ENCODE data around the gene IL15RA. TPM values are rescaled to one million over a fixed set of nuclear protein-coding genes. Genes with fewer than 3 reads are reported as not detected.

Gene IL15RA
- total RNA-seq, 3 donors from 2014 or later (not counting 1 experiment from before 2014, with no cell fraction given), result 10.7 to 11.8 (median 11.3) TPM

GRCh38 chr10:5968037-5968680, 9.2 kb downstream of the IL15RA start:
- no peaks in the 10 kb centered on the region for H3K36me3 Mint-ChIP-seq
- H3K9me3 Mint-ChIP-seq, result no peaks in the 10 kb centered on the region
- intact Hi-C loops (cut with micrococcal nuclease), result no loop called here
- Histone ChIP-seq H3K9me3 (ENCODE audit: control insufficient read depth, insufficient read depth, low read length) (no peaks in the 10 kb centered on the region), H3K27ac (ENCODE audit: low read length) (no peak overlapping the region), H3K27me3 (ENCODE audit: control insufficient read depth, insufficient read depth, low read length) (no peaks in the 10 kb centered on the region), H3K4me3 (ENCODE audit: low read length) (no peak overlapping the region), H3K36me3 (ENCODE audit: control insufficient read depth, insufficient read depth, low read length) (no peaks in the 10 kb centered on the region), H3K4me1 (ENCODE audit: control insufficient read depth, insufficient read depth, low read length) (peaks cover 8% of the 10 kb centered on the region)
- H3K4me3 Mint-ChIP-seq, result no peak overlapping the region
- no peak for DNase-seq
- TF ChIP-seq, protein P1, sequence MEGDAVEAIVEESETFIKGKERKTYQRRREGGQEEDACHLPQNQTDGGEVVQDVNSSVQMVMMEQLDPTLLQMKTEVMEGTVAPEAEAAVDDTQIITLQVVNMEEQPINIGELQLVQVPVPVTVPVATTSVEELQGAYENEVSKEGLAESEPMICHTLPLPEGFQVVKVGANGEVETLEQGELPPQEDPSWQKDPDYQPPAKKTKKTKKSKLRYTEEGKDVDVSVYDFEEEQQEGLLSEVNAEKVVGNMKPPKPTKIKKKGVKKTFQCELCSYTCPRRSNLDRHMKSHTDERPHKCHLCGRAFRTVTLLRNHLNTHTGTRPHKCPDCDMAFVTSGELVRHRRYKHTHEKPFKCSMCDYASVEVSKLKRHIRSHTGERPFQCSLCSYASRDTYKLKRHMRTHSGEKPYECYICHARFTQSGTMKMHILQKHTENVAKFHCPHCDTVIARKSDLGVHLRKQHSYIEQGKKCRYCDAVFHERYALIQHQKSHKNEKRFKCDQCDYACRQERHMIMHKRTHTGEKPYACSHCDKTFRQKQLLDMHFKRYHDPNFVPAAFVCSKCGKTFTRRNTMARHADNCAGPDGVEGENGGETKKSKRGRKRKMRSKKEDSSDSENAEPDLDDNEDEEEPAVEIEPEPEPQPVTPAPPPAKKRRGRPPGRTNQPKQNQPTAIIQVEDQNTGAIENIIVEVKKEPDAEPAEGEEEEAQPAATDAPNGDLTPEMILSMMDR (IDR thresholded peaks at IDR 0.05), result no peak
- 96% methylated on average over 5 of the region's 5 CpGs for WGBS (ENCODE audit: insufficient coverage)
- no peak for ATAC-seq
- no peaks in the 10 kb centered on the region for H3K27me3 Mint-ChIP-seq (ENCODE audit: low read depth in 2 of 2)
- H3K4me1 Mint-ChIP-seq, result peaks cover 14 to 15% of the 10 kb centered on the region in 2 donors
- no peak overlapping the region for H3K27ac Mint-ChIP-seq

- Histone ChIP-seq H3K36me3 (ENCODE audit: control insufficient read depth, insufficient read depth, low read length) (peaks cover 8% of the 10 kb centered on the region), H3K9me3 (ENCODE audit: control insufficient read depth, insufficient read depth, low read length) (no peaks in the 10 kb centered on the region), H3K27me3 (ENCODE audit: control insufficient read depth, insufficient read depth, low read length) (no peaks in the 10 kb centered on the region), H3K4me3 (ENCODE audit: low read length) (no peak overlapping the region), H3K4me1 (ENCODE audit: control insufficient read depth, insufficient read depth, low read length) (no peaks in the 10 kb centered on the region), H3K27ac (ENCODE audit: low read length) (no peak overlapping the region)
- DNase-seq, result no peak
- intact Hi-C loops (cut with micrococcal nuclease), result no loop called here
- no peaks in the 10 kb centered on the region for H3K4me1 Mint-ChIP-seq
- H3K27me3 Mint-ChIP-seq (ENCODE audit: low read depth in 2 of 2), result no peaks in the 10 kb centered on the region
- WGBS (ENCODE audit: insufficient coverage), result over 99% methylated on average over 8 of the region's 8 CpGs
- no peaks in the 10 kb centered on the region for H3K36me3 Mint-ChIP-seq
- H3K4me3 Mint-ChIP-seq, result no peak overlapping the region
- H3K27ac Mint-ChIP-seq, result no peak overlapping the region
- TF ChIP-seq, protein P1 (IDR thresholded peaks at IDR 0.05), result no peak
- no peaks in the 10 kb centered on the region for H3K9me3 Mint-ChIP-seq
- no peak for ATAC-seq
Measured at GRCh38 chr10:5965266-5965665, 12.1 kb downstream of the IL15RA start.

DNA sequence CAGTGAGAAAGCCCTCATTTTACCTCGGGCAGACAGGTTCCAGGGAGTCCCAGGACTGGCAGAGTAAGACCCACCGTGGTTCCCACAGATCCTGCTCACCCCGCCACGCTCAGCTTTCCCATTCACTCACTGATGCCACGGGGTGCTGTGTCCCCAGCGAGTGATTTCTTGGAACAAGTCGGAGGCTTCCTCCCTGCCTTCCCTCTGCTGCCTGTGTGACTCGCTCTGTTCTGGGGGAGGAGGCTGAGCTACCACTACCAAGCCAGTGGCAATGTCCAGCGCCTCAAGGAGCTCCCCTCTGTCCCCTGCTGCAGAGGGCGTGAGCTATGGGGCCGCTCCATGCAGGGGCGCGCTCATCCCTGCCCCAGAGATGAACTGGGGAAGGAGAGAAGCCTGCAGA, 12.6 kb downstream of the IL15RA start:
- Mint-ChIP-seq H3K27me3 (ENCODE audit: low read depth in 2 of 2) (no peaks in the 10 kb centered on the region), H3K9me3 (no peaks in the 10 kb centered on the region), H3K36me3 (no peaks in the 10 kb centered on the region), H3K27ac (no peak overlapping the region), H3K4me1 (no peaks in the 10 kb centered on the region), H3K4me3 (no peak overlapping the region)
- Histone ChIP-seq H3K36me3 (ENCODE audit: control insufficient read depth, insufficient read depth, low read length) (peaks cover 14% of the 10 kb centered on the region), H3K4me3 (ENCODE audit: low read length) (no peak overlapping the region), H3K9me3 (ENCODE audit: control insufficient read depth, insufficient read depth, low read length) (no peaks in the 10 kb centered on the region), H3K4me1 (ENCODE audit: control insufficient read depth, insufficient read depth, low read length) (no peaks in the 10 kb centered on the region), H3K27me3 (ENCODE audit: control insufficient read depth, insufficient read depth, low read length) (no peaks in the 10 kb centered on the region), H3K27ac (ENCODE audit: low read length) (no peak overlapping the region)
- DNase-seq (no peak), ATAC-seq (no peak)
- 97% methylated on average over 13 of the region's 13 CpGs for WGBS (ENCODE audit: insufficient coverage)
- intact Hi-C loops (cut with micrococcal nuclease), result no loop called here
- TF ChIP-seq, protein P1 (IDR thresholded peaks at IDR 0.05), result no peak

- Histone ChIP-seq H3K27ac (ENCODE audit: low read length) (no peak overlapping the region), H3K4me3 (ENCODE audit: low read length) (no peak overlapping the region), H3K9me3 (ENCODE audit: control insufficient read depth, insufficient read depth, low read length) (no peaks in the 10 kb centered on the region), H3K4me1 (ENCODE audit: control insufficient read depth, insufficient read depth, low read length) (no peaks in the 10 kb centered on the region), H3K36me3 (ENCODE audit: control insufficient read depth, insufficient read depth, low read length) (peaks cover 19% of the 10 kb centered on the region), H3K27me3 (ENCODE audit: control insufficient read depth, insufficient read depth, low read length) (no peaks in the 10 kb centered on the region)
- Mint-ChIP-seq H3K9me3 (no peaks in the 10 kb centered on the region), H3K4me3 (no peak overlapping the region), H3K27me3 (ENCODE audit: low read depth in 2 of 2) (no peaks in the 10 kb centered on the region), H3K4me1 (no peaks in the 10 kb centered on the region), H3K36me3 (no peaks in the 10 kb centered on the region), H3K27ac (no peak overlapping the region)
- DNase-seq (no peak), ATAC-seq (no peak)
- intact Hi-C loops (cut with micrococcal nuclease), result no loop called here
- TF ChIP-seq, protein P1 (IDR thresholded peaks at IDR 0.05), result no peak
- WGBS (ENCODE audit: insufficient coverage), result 95% methylated on average over 10 of the region's 10 CpGs
Measured at GRCh38 chr10:5963591-5963990, 13.8 kb downstream of the IL15RA start.

Measured in natural killer cell (primary cell).